ENCODE measurements around the gene RGS10. TPM values are rescaled to one million over a fixed set of nuclear protein-coding genes. Genes with fewer than 3 reads are reported as not detected.
A peak's percentile ranks its signal among the peaks of the same experiment; 100 is the strongest.

RGS10 gene
- total RNA-seq, 2 experiments from 2014 or later = 151 to 172 TPM

DNA sequence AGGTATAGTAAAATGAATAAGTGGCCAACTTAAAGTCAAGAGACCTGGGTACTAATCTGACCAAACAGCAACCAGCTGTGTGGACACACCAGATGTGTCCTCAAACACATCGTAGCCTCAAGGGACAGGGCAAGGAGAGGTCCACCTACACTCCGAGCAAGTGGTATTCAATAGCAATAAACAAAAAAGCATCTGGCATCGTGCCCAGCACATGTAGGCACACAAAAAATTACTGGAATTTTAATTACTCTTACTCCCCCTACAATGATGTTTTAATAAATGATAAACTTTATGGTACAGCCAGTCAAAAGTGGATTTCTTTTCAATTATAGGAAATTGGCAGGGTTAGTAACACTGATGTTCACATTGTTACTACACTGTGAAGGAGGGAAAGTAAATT, 3.5 kb upstream of the RGS10 start:
- Mint-ChIP-seq H3K4me1 (peaks cover 11% of the 10 kb centered on the region), H3K27me3 (peaks cover 24% of the 10 kb centered on the region), H3K27ac (no peak overlapping the region), H3K36me3 (ENCODE audit: low read depth) (no peaks in the 10 kb centered on the region), H3K4me3 (no peak overlapping the region), H3K9me3 (no peaks in the 10 kb centered on the region)
- no peak for DNase-seq
- ChIA-PET POLR2A (no interaction called here), CTCF (interaction anchor here (0.7 to 1.1 kb wide), 2 partner anchors 20 to 47 kb away, joined by 3 read pairs; no protein-coding TSS in a partner anchor)

DNA sequence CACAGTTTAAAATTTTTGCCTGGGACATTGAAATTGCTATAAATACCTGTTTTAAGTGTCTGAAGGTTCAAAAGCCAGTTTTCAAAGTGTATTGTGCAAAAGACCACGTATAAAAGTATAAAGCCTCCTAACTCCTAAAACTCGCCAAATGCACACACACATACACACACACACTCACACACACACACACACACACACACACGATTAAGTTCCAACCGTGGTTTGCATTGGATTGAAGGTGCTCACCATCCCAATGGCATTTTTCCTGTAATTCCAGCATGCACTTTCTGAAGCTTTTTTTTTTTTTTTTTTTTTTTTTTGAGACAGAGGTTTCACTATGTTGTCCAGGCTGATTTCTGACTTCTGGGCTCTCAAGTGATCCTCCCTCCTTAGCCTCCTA, 2.8 kb upstream of the RGS10 start:
- DNase-seq = no peak
- Mint-ChIP-seq H3K4me1 (peaks cover 14% of the 10 kb centered on the region), H3K4me3 (no peak overlapping the region), H3K9me3 (no peaks in the 10 kb centered on the region), H3K27me3 (peaks cover 22% of the 10 kb centered on the region), H3K36me3 (ENCODE audit: low read depth) (no peaks in the 10 kb centered on the region), H3K27ac (no peak overlapping the region)
- CTCF ChIA-PET = interaction anchor here (0.7 to 3.1 kb wide), 3 partner anchors 12 to 47 kb away, joined by 3 to 13 read pairs (median 3); no protein-coding TSS in a partner anchor
- POLR2A ChIA-PET = no interaction called here

DNA sequence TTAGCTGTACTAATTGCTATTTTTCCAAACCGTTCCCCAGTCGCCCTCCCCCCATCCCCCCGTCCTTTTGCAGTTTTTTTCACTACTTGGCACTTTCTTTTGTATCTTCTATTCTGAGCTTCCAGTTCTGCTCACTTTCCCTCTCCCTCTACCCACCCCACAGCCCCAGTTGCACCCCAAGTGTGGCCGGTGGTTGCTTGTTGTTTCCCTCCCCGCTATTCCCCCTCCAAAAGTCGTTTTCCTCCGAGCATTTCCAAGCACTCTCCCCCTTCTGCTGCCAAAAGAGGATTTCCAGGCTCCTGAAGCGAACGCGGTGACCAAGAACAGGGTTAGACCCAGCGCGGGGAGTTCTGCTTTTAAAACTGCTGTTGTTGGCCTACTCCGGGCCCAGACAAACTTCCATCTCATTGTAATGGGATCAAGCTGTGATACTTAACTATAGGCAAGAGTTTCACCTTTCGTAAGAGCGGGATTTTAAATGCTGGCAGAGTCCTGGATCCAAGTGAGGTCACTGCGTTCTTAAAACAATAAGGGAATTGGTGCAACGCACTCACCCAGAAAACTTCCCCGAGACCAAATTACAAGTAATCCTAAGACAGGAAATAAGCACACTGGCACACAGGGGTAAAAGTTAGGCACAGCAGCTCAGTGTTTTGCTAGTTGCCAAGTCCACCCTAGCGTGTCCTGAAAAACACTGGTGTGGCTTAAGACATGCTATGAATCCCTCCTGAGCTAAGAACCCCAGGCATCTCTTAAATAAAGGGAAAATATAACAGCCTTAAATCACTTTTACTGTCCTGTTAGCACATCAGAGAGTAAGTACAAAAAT, 1.5 kb upstream of the RGS10 start:
- CTCF ChIA-PET = interaction anchor here (0.6 to 3.1 kb wide), 16 partner anchors 11 to 345 kb away, joined by 3 to 13 read pairs (median 6); no protein-coding TSS in a partner anchor
- no peak for DNase-seq
- Mint-ChIP-seq H3K4me3 (peak overlapping the region; percentile 79), H3K36me3 (ENCODE audit: low read depth) (peaks cover 7% of the 10 kb centered on the region), H3K27me3 (peaks cover 19% of the 10 kb centered on the region), H3K9me3 (no peaks in the 10 kb centered on the region), H3K4me1 (peaks cover 25% of the 10 kb centered on the region), H3K27ac (peak overlapping the region; percentile 94)
- POLR2A ChIA-PET = no interaction called here

DNA sequence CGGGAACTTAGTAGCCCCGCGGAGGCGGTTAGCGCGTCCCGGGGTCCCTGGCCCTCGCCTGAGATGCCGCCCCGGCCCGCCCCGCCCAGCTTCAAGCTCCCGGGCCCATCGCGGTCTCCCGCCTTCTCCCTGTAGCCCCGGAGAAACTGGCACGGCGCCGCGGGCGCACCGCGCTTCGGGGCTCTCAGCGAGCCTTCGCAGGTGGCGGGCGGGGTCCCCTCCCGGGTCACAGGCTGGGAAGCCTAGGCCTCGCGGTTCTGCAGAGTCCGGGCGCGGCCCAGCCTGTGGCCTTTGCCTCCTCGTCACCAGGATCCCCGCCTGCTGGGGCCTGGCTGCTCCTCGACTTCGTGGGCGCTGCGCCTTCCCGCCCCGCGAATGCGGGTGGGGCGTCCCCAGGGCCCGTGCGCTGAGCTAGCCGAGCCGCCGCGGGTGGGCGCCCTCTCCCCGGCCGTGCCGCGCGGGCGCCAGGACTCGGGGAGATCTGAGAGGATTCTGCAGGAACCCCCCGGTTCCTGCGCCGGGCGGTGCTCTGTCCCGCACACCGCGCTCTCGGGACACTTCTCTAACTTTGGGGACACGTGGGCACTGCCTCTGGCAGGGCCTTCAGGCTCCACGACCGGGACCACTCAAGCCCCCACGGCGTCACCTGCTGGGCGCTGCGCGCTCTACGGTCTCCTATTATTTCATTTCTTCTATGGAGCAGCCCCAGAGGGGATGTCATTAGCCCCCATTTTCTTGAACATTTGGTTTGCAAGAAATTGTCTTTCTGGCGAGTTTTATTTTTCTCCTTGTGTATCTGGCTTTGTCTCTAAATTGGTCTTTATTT, 682 bp upstream of the RGS10 start:
- peaks cover 12% of the 10 kb centered on the region for H3K27me3 Mint-ChIP-seq
- H3K27ac Mint-ChIP-seq = peak overlapping the region; percentile 94
- H3K36me3 Mint-ChIP-seq (ENCODE audit: low read depth) = peaks cover 11% of the 10 kb centered on the region

DNA sequence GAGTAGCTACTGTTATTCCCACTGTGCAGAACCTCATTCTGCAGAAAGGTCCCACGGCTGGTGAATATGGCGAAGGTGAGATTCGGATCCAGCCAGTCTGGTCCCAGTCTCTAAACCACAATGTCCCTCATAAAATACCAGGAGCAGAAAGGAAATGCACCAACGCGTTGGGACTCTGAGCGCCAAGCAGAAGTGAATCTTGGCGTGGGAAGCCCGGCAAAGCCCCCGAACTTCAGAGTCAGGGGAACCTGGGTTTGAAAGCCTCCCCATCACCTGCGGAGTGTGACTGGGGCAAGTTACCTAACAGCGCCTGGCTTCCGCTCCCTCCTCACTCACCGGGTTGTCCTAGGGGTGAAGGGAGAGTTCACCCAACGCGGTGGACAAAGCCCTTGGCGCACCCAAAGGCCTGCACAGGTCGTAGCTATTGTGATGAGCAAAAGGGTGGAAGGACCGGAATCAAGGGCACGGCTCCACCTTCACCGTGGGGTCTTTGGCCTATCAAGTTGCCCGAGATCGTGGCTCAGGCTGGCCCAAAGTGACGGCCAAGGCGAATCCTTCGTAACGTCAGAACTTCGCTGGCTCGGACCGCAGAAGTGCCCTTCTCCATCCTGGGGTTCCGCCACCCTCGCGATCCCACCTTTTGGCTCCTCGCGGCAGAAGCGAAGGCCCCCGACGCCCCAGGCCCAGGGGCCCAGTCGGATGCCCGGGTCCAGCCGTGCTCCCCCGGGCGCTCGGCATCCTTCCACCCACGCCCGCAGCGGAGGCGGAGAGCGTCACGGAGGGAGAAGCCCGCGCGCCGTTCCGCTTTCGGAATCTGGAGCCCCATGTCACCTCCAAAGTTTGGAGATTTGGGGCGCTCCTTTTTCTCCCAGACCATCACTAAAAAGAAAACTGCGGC, 811 bp downstream of the RGS10 start:
- Mint-ChIP-seq H3K36me3 (ENCODE audit: low read depth) (peaks cover 19% of the 10 kb centered on the region), H3K9me3 (no peaks in the 10 kb centered on the region), H3K4me3 (peak overlapping the region; percentile 76), H3K4me1 (peaks cover 48% of the 10 kb centered on the region), H3K27me3 (peaks cover 6% of the 10 kb centered on the region), H3K27ac (peak overlapping the region; percentile 78)
- CTCF ChIA-PET = interaction anchor here (1.0 to 3.1 kb wide), 17 partner anchors 8 to 343 kb away, joined by 3 to 13 read pairs (median 5); no protein-coding TSS in a partner anchor
- DNase-seq = peak; percentile 58
- POLR2A ChIA-PET = interaction anchor here (1.0 kb wide), 2 partner anchors 42 to 52 kb away, joined by 3 read pairs; no protein-coding TSS in a partner anchor

More for the DNA sequence above, 682 bp upstream of the RGS10 start:
- ChIA-PET CTCF (interaction anchor here (0.6 to 3.1 kb wide), 22 partner anchors 10 to 344 kb away, joined by 3 to 13 read pairs (median 5); no protein-coding TSS in a partner anchor), POLR2A (interaction anchor here (1.0 kb wide), 1 partner anchor 43 kb away, joined by 3 read pairs; no protein-coding TSS in a partner anchor)
- peak overlapping the region; percentile 79 for H3K4me3 Mint-ChIP-seq
- H3K4me1 Mint-ChIP-seq = peaks cover 34% of the 10 kb centered on the region
- H3K9me3 Mint-ChIP-seq = no peaks in the 10 kb centered on the region
- DNase-seq = peak; percentile 71

DNA sequence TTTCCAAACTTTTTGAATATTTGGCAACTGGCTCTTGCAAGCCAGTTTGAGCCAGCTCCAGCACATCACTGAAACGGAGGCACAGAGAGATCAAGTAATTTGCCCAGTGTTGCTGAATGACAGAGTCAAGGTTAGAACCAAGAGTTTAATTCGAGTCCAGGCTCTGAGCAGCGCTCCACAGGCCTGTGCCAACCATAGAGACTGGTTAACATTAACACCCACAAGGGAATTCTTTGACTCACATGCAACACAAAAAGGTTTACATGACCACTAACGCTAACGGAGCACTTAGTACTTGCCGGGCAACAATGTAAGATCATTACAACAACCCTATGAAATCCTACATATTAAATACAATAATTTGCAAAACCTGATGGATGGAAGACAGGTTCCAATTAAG, 1.5 kb downstream of the RGS10 start:
- Mint-ChIP-seq H3K9me3 (no peaks in the 10 kb centered on the region), H3K36me3 (ENCODE audit: low read depth) (peaks cover 25% of the 10 kb centered on the region), H3K4me1 (peaks cover 54% of the 10 kb centered on the region), H3K27me3 (peaks cover 5% of the 10 kb centered on the region), H3K4me3 (peak overlapping the region; percentile 76), H3K27ac (peak overlapping the region; percentile 78)
- DNase-seq = no peak
- ChIA-PET CTCF (interaction anchor here (1.0 to 2.6 kb wide), 7 partner anchors 8 to 343 kb away, joined by 3 to 8 read pairs (median 5); no protein-coding TSS in a partner anchor), POLR2A (no interaction called here)

DNA sequence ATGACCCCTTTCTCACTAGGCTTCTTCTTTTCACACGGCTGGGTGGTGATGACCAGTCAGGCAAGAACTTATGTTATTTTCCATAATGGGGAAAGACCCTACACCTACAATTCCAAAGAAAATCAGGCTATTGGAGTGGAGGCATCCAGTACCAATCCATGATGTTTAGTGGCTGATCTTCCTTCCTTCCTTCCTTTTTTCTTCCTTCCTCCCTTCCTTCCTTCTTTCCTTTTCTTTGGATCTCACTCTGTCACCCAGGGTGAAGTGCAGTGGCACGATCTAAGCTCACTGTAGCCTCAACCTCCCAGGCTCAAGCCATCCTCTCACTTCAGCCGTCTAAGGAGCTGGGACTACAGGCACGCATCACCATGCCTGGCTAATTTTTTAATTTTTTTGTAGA, 2.5 kb downstream of the RGS10 start:
- Mint-ChIP-seq H3K27me3 (no peaks in the 10 kb centered on the region), H3K4me3 (peak overlapping the region; percentile 76), H3K4me1 (peaks cover 64% of the 10 kb centered on the region), H3K36me3 (ENCODE audit: low read depth) (peaks cover 35% of the 10 kb centered on the region), H3K27ac (peak overlapping the region; percentile 78), H3K9me3 (no peaks in the 10 kb centered on the region)
- no peak for DNase-seq
- ChIA-PET CTCF (interaction anchor here (1.1 to 2.1 kb wide), 2 partner anchors 12 to 47 kb away, joined by 3 to 7 read pairs; no protein-coding TSS in a partner anchor), POLR2A (no interaction called here)

DNA sequence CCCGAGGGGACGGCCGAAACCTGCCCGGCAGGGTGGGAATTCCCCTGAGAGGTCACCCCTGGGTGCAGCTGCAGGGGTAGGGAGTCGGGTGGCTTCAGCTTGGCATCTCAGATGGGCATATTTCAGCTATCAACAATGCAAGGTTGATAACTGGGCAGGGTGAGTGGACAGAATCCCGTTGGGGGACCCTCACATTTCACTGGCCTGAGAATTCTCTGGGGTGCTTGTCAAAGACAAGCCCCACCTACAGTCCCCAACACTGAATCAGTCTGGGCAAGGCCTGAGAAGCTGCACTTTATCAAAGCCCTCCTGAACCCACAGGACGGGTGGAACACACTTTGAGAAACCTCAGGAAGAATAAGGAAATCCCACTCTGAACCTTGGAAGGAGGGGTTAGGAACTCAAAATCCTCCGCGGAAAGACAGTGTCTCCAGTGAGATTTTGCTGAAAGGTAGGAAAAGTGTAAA, 3.1 kb downstream of the RGS10 start:
- Mint-ChIP-seq H3K4me1 (peaks cover 67% of the 10 kb centered on the region), H3K27ac (peak overlapping the region; percentile 92), H3K36me3 (ENCODE audit: low read depth) (peaks cover 39% of the 10 kb centered on the region), H3K4me3 (peak overlapping the region; percentile 80), H3K9me3 (no peaks in the 10 kb centered on the region), H3K27me3 (no peaks in the 10 kb centered on the region)
- ChIA-PET POLR2A (no interaction called here), CTCF (interaction anchor here (0.9 to 1.4 kb wide), 2 partner anchors 9 to 39 kb away, joined by 4 to 5 read pairs; no protein-coding TSS in a partner anchor)
- no peak for DNase-seq

DNA sequence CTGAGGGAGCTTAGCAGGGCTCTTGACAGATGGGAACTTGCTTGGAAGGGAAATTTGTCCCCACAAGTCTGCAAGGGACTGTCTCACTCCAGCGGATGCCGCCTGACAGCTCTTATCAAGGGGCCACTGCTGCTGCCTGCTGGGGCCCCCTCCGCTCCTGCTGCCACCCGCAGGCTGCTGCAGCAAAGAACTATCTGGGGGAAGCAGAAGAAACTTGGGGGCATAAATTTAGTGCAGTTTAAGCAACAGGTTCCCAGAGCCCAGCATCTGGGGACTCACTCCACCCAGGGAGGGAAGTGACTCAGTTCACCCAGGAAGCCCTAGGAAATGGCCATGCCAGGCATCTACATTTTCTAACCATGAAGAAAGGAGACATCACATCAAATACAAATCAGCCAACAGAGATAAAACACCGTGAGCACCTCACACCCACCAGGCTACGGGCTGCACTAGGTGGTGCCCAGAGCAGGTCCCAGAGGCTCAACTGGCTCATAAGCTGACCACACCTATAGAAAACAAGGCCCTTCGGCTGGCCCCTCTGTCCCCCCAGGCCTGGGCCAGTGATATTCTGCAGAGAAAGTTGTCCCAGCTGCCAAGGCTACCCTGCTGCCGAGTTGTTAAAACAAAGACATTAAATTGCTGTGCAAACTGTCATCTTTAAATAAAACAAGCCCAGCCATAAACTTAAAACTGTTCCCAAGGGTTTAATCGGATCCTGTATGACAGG, 3.7 kb downstream of the RGS10 start:
- Mint-ChIP-seq H3K4me1 (peaks cover 61% of the 10 kb centered on the region), H3K27ac (peak overlapping the region; percentile 92), H3K4me3 (peak overlapping the region; percentile 80), H3K9me3 (no peaks in the 10 kb centered on the region), H3K36me3 (ENCODE audit: low read depth) (peaks cover 39% of the 10 kb centered on the region), H3K27me3 (no peaks in the 10 kb centered on the region)
- CTCF ChIA-PET = interaction anchor here (0.9 to 1.7 kb wide), 5 partner anchors 9 to 340 kb away, joined by 3 to 5 read pairs (median 4); no protein-coding TSS in a partner anchor
- POLR2A ChIA-PET = interaction anchor here (0.7 kb wide), 1 partner anchor 22 kb away, joined by 3 read pairs; no protein-coding TSS in a partner anchor
- peak; percentile 54 for DNase-seq

DNA sequence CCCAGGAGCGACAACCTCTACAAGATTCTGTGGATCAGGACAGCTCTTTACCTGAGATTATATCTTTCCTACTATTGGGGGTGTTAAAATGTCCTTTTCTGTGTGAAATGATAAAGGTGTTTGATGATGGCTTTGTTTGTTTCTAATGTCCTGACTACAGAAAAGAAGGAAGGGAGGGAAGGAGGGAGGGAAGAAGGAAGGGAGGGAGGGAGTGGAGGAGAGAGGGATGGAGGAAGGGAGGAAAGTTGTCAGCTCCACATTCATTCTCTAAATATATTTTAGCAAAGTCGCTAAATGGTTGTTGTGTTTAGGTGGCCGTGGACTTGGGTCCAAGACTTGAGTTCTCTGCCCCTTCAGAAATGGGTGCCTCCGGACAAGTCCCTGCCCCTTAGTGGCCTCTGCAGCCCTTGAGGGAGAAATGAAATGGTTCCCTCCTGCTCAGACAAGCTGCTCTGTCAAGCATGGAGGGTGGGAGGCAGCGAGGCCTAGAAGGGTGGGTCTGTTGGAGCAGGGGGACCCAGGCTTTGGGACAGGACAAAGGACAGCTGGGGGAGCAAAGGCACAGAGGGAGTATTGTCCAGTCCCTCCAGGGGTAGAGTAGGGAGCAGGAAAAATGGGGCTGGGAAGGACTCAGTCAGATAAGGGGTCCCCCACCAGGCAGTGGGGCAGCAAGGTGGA, 4.4 kb downstream of the RGS10 start:
- no peaks in the 10 kb centered on the region for H3K27me3 Mint-ChIP-seq
- no peak for DNase-seq
- ChIA-PET POLR2A (interaction anchor here (0.7 kb wide), 1 partner anchor 21 kb away, joined by 3 read pairs; no protein-coding TSS in a partner anchor), CTCF (interaction anchor here (1.0 to 1.7 kb wide), 4 partner anchors 10 to 339 kb away, joined by 3 to 5 read pairs (median 4); no protein-coding TSS in a partner anchor)
- H3K4me1 Mint-ChIP-seq = peaks cover 62% of the 10 kb centered on the region
- H3K4me3 Mint-ChIP-seq = peak overlapping the region; percentile 80
- H3K27ac Mint-ChIP-seq = peak overlapping the region; percentile 92
- peaks cover 44% of the 10 kb centered on the region for H3K36me3 Mint-ChIP-seq (ENCODE audit: low read depth)
- H3K9me3 Mint-ChIP-seq = no peaks in the 10 kb centered on the region

All from activated CD4-positive, alpha-beta T cell treated with anti-CD3 and anti-CD28 coated beads, Interleukin-2, amount 10 ng/mL, durations not matched to agents 7 days and 5 days (primary cell).